ENCODE results near the gene SMYD3.
A peak's percentile ranks its signal among the peaks of the same experiment; 100 is the strongest.

SMYD3 gene

DNA sequence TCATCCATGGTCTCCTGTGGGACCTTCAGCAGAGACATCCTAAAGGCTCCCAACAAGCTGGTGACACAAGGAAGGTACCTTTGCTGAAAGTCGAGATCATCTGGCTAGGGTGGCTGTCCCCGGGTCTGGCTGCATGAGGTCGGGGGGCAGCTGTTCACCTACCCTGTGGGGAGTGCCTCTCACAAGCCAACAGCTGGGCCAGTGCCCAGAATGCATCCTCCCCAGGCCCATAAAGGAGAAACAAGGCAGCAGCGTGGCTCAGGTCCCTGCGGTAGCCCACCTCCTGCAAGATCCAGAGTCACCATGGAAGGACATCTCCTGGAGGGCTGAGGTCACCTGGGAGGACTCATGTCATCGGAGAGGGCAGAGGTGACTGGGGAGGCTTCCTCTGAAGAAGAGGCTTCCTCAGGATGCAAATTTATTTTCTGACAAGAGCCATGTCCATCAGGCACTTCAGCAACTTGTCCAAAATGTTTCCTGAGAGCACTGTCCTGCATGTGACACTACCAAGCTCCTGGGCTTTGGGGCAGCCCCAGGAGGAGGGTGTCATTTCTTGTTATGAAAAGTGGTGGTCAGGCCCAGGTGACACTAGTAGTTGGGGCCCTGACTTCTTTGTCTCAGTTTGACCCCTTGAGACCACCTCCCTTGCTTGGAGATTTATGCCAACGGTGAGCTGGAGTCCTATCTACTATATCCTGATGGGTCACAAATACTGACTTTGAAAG, 6.7 kb upstream of the SMYD3 start:
- no peak for DNase-seq

DNA sequence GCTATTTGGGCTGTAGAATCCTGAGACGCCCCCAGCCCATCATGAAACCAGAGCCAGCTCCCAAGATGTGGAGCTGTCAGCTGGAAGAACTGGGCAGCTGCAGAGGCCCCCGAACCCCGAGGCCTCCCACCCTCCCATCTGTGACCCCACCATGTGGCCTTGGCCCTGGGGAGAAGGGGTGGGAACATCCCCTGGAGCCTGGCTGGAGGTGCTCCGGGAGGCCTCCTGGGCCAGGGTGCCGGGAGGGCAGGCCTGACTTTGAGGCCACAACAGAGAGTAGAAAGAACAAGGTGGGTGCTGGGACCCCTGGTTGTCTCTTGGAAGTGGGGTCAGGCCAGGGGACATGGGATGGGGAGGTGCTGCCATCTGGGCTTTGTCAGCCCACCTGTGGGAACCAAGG, 6.0 kb upstream of the SMYD3 start:
- no peak for DNase-seq

DNA sequence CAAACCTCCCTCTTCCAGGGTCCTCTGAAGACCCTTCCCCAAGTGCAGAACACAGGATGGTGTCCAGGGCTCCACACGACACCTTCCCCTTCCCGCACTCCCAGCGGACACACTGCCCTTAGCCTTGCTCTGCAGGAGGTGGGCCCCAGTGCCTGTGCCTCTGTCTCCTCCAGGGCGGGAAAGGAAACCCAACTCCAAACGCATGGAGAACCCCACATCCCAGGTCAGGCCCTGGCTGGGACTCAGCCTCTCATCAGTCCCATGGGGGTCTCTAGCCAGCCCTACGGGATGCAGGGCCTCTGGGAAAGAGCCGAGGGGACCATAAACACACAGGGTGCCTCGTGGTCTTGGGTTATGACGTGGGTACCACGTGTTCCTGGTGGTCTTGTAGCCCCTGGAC, 5.6 kb upstream of the SMYD3 start:
- no peak for DNase-seq

DNA sequence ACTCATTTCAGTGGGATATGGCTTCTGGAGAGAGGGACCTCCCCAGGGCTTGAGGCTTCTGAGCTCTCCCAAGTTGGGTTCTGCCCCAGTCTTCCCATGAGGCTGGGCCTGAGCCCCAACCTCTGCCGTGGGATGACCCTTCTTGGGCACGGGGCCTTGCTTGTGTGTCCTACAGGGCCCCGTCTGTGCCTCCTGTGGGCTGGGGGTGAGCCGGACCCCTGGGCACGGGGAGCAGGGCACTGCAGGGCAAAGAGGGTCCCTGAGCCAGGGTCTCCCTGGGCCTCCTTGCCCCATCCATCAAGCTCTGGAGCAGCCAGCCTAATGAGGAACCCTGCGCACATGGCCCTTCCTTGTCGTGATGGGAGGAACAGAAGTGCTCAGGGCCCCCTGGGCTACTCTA, 5.2 kb upstream of the SMYD3 start:
- DNase-seq = no peak

DNA sequence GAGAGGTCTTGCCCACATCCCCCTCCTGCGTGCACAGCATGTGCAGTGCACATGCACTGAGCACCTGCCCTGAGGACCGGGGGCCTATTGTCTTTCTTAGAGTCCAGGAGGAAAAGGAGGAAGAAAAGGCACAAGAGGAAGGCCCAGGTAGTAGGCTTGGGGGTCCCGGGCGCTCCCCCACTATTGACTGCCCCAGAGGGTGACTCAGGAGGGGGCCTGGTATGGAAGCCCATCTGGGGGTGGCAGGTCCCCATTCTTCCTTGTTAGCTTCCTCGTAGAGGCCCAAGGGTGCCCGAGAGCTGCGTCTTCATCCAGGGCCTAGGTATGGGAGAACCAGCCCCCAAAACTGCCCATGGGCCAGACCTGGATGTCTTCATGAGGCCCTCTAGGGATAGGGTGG, 4.1 kb upstream of the SMYD3 start:
- no peak for DNase-seq

DNA sequence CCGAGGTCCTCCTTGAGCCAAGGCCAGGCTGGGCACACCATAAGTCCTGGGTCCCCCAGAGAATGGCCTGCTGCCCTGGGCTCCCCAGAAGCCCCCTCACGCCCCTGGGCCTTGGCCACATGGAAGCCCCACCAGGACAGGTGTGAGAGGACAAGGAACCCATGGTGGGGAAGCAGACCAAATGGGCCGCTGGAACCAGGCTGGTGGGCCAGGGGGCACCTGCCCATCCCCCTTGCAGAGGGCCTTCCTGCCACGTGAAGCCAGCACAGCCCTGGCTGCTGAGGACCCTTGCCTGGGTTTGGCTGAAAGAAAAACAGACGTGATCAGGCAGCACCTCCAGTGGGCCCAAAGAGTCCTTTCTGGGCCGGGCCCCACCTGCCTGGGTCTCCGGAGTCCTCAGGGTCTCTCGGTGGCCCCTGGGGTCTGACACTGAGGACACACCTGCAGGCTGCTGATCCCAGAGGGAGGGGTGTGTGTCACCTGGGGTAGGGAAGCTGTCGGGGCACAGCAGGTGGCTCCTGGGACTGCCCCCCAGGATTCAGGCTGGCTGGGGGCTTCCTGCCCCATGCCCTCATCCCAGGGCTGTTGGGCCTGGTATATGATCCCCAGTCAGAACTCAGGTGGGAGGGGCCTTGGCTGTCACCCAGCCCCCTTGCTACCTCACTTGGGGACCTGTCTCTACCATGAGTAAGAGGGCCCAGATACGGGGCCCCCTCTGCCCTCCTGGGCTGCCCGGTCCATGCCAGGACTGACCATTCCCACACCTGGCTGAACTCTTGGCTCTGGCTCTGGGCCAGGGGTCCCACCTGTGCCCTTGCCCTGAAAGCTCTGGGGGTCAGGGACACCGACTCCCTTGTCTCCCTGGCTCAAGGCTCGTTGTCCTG, 3.3 kb upstream of the SMYD3 start:
- DNase-seq = no peak

DNA sequence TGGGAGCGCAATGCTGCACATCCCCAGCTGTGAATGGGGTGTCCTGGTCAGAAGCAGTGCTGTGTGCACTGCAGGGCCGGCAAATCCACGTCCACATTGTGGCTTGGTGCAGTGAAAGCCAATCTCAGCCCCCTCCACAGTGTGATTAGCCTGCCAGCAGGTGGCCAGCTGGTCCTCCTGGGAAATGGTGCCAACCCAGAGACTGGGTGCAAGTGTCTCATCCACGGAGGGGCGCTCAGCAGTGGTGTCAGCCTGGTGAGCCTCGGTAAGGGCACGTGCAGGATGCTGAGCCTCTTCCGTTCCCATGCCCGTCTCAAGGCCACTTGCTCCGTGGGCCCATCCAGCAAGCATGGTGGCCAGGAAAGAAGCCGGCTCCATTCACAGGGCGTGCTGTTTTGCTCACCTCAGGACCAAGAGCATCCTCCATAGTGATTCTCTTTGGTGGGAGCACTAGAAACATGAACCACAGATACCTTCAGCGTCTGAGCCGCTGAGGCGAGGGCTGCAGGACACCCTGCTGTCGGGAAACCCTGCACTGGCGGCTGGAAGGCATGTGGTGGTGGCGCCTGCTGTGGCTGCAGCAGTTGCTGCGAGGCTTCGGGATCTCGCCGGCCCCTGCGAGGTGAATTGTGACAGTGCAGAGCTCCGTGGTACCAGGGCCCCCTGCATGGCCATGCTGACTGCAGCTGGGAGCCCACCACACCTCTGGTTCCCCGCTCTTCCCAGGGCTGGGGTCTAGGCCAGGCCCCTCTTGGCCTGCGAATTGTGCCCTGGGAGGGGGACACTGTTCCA, 2.0 kb upstream of the SMYD3 start:
- DNase-seq = no peak

DNA sequence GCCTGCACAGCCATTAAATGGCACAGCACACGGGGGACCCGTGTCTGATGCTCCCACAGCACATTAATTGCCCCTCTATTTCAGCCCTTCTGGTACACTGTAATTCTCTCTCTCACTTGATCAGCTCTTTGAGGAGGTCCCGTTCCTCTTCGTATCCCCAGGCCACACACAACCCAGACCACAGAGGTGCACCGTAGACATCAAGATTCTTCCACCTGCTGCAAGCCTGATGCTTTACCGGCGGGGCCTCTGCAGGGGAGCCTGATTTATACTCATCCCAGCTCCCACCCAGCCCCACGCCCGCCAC, 759 bp downstream of the SMYD3 start:
- no peak for DNase-seq

DNA sequence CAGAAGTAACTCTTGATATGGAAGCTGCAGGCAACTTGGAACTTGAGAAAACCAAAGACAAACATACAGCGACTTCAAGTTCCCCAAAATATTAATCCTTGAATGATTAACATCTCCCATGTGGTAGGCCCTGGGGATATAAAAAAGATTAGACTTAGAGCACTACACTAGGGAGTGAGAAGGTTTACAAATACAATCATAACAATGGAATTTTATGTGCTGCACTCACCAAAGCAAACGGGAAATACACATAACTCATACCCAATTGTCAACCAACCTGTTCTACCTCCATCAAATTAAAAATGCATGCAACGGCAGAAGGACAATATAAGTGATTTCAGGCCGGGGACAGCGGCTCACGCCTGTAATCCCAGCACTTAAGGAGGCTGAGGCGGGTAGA, 3.7 kb downstream of the SMYD3 start:
- peak; percentile 23 for DNase-seq

DNA sequence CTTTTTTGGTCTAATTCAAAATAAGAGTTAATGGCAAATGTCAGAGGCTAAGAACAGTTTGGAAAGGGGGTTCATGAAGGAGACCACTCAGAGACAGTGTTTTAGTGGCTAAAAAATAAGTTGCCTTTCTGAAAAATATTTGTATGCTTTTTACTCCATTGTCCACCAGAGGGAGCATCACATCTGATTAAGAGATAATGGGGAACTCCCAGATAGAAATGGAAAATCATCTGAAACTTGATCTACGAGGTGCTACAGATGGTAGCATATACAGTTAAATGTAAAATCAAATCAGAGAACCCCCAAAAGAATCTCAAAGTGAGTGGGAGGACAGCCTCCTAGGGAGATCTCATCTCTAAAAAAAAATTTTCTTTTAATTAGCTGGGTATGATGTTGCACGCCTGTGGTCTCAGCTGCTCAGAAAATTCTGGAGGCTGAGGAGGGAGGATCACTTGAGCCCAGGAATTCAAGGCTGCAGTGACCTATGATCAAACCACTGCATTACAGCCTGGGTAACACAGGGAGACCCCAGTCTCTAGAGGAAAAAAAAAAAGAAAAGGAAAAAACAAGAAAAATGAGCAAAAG, 9.7 kb downstream of the SMYD3 start:
- DNase-seq = peak; percentile 44

DNA sequence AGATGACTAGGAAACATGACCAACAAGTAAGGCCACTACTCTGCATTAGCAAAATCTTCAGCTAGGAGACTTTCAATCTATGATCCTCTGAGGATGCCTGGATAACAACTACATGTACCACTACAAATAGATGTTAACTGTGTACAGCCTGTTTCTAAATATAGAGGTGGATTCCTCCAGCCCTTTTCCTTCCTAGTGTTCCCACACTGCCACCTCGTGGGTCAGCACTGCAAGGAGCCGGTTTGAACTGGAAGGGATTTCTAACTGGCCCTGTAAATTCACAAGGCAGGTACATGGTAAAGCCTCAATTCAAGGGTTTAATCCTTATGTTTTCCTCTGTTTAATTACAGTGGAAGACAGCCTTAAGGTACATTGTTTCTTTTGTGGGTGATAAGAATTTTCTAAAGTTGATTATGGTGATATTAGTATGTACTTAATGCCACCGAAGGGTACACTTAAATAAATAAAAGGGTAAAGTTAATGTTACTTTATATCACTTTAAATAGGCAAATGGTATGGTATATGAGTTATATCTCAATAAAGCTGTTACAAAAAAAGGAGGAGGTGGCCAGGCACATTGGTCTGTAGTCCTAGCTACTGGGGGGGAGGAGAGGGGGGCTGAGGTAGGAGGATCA, 14.4 kb downstream of the SMYD3 start:
- peak; percentile 40 for DNase-seq

DNA sequence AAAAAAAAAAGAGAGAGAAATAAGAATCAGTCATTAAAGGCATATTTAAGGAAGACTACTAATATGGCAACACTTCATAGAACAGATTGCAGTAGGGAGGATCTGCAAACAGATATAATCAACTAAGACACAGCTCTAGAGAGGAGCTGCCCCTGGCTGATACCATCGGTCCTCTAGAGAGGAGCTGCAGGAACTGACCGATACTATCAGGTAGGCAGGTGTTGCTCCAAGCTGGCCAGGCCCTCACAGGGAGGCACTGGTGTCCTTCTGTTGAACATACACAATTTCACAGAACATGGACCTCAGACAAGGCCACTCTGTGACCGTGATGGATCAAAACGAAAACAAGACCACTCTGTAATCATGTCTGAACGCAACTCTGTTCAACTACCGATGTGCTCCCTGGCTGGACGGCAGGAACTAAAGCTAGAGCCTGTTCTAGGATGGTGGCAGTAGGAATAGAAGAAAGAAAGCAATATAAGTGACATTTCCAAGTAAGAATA, 15.5 kb downstream of the SMYD3 start:
- no peak for DNase-seq

DNA sequence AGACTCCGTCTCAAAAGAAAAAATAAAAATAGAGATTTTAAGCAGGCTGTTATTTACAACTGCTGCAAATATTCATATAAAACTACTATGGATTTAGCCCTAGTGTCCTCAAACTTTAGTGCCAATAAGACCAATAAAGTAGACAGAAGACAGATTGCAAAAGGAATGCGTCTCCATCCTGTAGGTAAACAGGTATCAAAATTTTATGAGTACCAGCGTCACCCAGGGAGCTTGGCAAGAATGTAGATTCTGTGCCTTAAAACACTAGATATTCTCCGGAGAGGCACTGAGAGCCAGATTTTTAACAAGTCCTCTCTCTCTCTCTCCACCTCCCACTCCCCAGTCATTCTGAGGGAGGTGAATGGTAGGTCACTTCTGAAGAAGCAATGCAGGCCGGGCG, 18.4 kb downstream of the SMYD3 start:
- DNase-seq = no peak

DNA sequence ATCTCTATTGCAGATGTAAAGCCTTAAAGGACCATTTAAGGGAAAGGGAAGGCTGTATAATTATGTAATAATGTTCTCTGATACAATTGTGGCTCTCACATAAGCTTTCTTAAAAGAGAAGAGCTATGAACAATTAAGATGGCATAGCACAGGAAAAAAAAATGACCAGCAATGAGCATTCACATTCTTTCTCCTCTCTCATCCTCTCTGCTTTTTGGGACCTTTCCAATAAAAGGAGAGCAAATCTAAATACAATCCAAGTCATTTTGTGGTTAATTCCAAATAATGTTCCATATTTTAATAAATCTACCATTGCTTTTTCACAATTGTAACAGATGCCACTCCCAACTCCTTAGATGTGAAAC, 23.5 kb downstream of the SMYD3 start:
- no peak for DNase-seq

DNA sequence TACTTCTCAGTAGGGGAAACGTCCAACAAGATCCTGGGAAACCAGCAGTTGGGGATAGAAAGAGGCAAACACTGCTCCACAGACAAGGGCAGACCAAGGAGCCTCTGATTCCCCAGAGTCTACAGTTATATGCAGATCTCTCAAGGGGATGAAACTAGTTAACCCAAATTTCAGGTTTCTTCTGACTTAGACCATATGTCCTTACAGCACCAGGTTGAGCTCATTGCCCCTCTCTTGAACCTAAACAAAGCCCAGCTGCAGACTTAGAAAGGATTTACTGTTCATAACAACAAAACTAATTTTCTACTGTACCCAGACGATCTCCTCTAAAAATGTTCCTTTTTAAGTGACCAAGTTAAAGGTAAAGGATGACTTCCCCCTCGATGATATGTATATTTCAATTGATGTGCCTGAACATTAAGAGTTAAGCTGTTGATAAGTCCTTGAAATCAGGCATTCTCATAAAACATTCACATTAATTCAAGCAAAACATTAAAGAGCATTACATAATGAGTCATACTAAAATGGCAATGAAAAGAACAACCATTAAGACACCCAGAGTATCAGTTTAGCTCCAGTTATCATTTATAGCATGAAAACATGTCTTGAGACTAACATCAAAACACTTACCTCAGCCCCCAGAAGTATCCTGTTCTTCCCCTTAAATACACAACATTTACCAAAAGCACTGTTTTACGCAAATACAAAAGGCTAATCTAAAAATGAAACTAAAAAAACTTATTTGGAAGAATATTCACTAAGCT, 24.1 kb downstream of the SMYD3 start:
- no peak for DNase-seq

DNA sequence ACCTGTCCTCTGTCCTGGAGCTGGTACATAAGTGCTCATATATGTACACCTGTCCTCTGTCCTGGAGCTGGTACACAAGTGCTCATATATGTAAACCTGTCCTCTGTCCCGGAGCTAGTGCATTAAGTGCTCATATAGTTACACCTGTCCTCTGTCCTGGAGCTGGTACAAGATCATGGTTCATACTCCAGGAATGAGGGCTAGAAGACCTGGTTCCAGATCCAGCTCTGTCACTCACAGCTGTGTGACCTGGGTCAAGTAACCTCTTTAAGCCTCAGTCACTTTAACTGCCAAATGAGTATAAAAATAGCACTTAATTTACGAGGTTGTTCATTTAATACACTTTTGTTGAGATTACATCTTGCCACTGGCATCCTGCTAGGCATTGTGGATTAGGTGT, 28.0 kb downstream of the SMYD3 start:
- DNase-seq = no peak

DNA sequence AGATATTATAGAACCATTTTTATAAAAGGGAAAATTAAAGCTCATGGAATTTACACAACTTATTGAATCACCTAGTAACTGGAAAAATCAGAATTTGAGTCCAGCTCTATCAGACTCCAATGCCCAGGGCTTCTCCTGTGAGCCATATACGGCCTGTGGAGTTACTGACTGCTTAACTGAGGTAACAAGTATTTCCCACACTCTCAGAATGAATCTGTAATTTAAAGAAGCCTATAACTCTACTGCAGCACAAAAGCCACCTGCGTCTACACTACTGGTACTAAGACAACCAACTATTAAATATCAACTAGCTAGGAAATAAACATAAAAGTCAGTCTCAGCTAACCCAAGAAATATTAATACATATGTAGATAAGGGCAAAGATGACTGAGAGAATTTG, 29.4 kb downstream of the SMYD3 start:
- no peak for DNase-seq

DNA sequence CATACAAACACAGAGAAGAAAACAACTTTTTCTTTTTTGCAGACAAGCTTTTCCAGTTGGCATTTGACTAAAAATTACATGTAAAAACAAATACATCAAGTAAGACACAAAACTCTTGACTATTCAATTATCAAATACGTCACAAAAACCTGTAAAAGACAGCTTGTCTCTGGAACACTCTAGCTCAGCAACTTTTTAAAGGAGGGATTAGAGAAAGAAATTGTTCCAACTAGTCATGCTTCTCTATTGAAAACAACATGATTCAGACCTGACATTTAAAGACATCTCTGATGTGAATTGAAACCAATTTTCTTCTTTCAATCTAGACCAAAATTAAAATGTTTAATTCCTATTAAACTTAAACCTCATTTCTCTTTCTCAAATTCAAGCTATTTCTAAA, 30.3 kb downstream of the SMYD3 start:
- no peak for DNase-seq

DNA sequence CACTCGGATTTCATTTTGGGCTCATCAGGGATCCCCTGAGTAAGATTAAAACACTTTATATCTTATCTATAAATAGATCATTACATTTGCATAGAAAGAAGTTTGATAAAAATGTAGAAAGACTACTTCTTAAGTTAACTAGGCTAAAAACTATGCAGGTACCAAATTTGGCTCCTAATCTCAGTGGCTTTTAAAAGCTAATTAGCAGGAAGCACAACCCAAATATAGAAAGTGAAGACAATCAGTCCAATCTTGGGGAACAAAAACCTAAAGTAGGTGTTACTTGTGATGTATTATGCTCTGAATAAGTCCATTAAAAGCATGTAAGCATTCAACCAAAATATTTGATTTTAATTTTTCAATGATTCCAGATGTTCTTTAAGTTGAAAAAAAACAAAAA, 35.4 kb downstream of the SMYD3 start:
- no peak for DNase-seq

DNA sequence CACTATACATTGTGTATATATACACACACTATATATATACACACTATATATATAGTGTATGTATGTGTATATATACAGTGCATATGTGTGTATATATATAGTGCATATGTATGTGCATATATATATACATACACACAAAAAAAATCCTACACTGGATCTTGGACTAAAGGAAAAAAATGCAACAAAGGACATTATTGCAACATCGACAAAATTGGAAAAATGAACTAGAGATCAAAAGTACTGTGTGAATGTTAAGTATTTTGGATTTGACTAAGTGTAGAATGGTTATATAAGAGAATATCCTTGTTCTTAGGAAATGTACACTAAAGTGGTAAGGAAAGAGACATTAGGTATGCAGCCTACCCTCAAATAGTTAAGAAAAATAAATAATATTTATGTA, 36.5 kb downstream of the SMYD3 start:
- no peak for DNase-seq

DNA sequence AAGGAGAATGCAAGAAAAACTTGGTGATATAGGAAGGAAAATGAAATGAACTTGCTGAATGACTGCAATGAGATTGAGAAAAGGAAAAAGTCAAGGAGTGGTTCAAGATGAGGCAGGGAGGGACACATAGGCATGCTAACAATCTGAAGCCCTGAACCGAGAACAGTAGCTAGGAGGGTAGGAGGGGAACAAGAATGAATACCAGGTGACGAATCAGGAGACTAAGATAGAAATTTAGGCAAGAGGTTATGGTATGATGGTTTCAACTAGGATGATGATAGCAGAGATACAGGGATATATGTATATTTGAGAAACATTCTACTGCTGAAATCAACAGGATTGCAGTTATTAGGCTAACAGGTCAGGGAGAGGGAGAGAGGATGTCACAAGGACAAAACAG, 44.1 kb downstream of the SMYD3 start:
- no peak for DNase-seq

DNA sequence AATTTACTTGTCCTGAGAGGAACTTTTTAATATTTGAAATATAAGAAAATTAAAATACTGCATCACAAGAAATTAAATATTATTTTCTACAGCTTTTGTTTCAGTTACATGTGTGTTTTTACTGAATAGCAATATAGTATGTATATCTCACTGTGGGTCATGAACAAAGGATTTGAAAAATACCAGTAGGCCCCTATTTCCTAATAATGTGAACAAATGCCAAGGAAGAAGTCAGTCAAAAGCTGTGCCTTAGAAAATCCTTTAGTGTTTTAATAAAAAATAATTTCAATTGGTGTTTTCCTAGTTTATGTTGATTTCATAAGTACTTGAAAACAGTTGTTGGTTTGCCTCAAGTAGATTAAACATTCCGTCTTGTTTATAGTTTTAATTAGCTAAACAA, 46.7 kb downstream of the SMYD3 start:
- no peak for DNase-seq
